ENCODE measurements around the gene CDH4.

The CDH4 gene

GRCh38 chr20:61475729-61476128, 223.7 kb downstream of the CDH4 start:
- Histone ChIP-seq H3K4me3 (ENCODE audit: low read depth, low read length) (no peak overlapping the region), H3K4me1 (ENCODE audit: control insufficient read depth, insufficient read depth, low read length) (no peaks in the 10 kb centered on the region), H3K9me3 (ENCODE audit: control insufficient read depth, insufficient read depth, low read depth, low read length) (no peaks in the 10 kb centered on the region), H3K27ac (ENCODE audit: extremely low read depth, low read depth, low read length) (no peak overlapping the region), H3K36me3 (ENCODE audit: control insufficient read depth in 2 of 2, insufficient read depth in 1 of 2, low read length in 2 of 2) (no peaks in the 10 kb centered on the region)
- TF ChIP-seq YY2 (tag by site-specific recombination; IDR thresholded peaks at IDR 0.05) (no peak), ZNF423 (tag by site-specific recombination; IDR thresholded peaks at IDR 0.05) (no peak), HOXD13 (CRISPR knock-in tag; IDR thresholded peaks at IDR 0.05; ENCODE audit: borderline replicate concordance) (no peak), ZNF837 (tag by site-specific recombination; IDR thresholded peaks at IDR 0.05) (no peak), ZNF558 (tag by site-specific recombination; IDR thresholded peaks at IDR 0.05) (no peak), ZNF311 (tag by site-specific recombination; IDR thresholded peaks at IDR 0.05; ENCODE audit: borderline replicate concordance) (no peak), ZEB2 (tag by site-specific recombination; IDR thresholded peaks at IDR 0.05) (no peak), ZNF292 (tag by site-specific recombination; IDR thresholded peaks at IDR 0.05; ENCODE audit: borderline replicate concordance, low read depth) (no peak), KLF8 (tag by site-specific recombination; IDR thresholded peaks at IDR 0.05) (no peak)
- TF ChIP-seq, protein P1, sequence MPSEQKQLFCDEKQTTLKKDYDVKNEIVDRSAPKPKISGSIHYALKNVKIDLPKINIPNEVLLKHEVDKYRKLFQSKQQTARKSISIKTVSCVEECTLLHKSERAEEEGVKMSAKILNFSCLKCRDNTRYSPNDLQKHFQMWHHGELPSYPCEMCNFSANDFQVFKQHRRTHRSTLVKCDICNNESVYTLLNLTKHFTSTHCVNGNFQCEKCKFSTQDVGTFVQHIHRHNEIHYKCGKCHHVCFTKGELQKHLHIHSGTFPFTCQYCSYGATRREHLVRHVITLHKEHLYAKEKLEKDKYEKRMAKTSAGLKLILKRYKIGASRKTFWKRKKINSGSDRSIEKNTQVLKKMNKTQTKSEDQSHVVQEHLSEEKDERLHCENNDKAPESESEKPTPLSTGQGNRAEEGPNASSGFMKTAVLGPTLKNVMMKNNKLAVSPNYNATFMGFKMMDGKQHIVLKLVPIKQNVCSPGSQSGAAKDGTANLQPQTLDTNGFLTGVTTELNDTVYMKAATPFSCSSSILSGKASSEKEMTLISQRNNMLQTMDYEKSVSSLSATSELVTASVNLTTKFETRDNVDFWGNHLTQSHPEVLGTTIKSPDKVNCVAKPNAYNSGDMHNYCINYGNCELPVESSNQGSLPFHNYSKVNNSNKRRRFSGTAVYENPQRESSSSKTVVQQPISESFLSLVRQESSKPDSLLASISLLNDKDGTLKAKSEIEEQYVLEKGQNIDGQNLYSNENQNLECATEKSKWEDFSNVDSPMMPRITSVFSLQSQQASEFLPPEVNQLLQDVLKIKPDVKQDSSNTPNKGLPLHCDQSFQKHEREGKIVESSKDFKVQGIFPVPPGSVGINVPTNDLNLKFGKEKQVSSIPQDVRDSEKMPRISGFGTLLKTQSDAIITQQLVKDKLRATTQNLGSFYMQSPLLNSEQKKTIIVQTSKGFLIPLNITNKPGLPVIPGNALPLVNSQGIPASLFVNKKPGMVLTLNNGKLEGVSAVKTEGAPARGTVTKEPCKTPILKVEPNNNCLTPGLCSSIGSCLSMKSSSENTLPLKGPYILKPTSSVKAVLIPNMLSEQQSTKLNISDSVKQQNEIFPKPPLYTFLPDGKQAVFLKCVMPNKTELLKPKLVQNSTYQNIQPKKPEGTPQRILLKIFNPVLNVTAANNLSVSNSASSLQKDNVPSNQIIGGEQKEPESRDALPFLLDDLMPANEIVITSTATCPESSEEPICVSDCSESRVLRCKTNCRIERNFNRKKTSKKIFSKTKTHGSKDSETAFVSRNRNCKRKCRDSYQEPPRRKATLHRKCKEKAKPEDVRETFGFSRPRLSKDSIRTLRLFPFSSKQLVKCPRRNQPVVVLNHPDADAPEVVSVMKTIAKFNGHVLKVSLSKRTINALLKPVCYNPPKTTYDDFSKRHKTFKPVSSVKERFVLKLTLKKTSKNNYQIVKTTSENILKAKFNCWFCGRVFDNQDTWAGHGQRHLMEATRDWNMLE (tag by site-specific recombination; conservative IDR thresholded peaks at IDR 0.05; ENCODE audit: low read depth), result no peak
- TF ChIP-seq, protein P2, sequence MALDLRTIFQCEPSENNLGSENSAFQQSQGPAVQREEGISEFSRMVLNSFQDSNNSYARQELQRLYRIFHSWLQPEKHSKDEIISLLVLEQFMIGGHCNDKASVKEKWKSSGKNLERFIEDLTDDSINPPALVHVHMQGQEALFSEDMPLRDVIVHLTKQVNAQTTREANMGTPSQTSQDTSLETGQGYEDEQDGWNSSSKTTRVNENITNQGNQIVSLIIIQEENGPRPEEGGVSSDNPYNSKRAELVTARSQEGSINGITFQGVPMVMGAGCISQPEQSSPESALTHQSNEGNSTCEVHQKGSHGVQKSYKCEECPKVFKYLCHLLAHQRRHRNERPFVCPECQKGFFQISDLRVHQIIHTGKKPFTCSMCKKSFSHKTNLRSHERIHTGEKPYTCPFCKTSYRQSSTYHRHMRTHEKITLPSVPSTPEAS (tag by site-specific recombination; IDR thresholded peaks at IDR 0.05), result no peak
- ChIA-PET CTCF (no interaction called here), POLR2A (no interaction called here)

DNA sequence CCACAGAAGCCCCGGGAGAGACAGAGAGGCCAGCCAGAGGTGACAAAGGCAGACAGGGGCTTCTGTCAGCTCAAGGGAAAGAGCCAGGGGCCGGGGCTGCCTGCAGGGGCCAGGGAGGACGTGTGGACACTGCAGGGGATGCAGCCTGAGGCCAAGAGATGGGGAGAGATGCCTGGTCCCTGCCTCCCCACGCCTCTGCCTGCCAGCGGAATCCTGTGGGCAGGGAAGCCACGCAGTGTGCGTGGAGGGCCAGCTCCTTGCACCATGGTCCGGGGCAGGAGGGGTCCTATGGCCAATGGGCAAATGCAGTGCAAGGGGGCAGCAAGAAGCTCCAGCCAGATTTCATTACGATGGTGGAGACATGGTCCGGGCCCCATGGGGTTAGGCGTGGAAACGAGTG, 224.9 kb downstream of the CDH4 start:
- H3K4me3 ChIP-seq (ENCODE audit: low read depth, low read length), result no peak overlapping the region
- H3K36me3 ChIP-seq (ENCODE audit: control insufficient read depth in 2 of 2, insufficient read depth in 1 of 2, low read length in 2 of 2), result no peaks in the 10 kb centered on the region
- H3K9me3 ChIP-seq (ENCODE audit: control insufficient read depth, insufficient read depth, low read depth, low read length), result no peaks in the 10 kb centered on the region
- CTCF ChIA-PET, result interaction anchor here (1.0 kb wide), 1 partner anchor 398 kb away, joined by 4 read pairs; no protein-coding TSS in a partner anchor
- POLR2A ChIA-PET, result no interaction called here
- H3K4me1 ChIP-seq (ENCODE audit: control insufficient read depth, insufficient read depth, low read length), result no peaks in the 10 kb centered on the region
- no peak overlapping the region for H3K27ac ChIP-seq (ENCODE audit: extremely low read depth, low read depth, low read length)
- TF ChIP-seq, protein P3, sequence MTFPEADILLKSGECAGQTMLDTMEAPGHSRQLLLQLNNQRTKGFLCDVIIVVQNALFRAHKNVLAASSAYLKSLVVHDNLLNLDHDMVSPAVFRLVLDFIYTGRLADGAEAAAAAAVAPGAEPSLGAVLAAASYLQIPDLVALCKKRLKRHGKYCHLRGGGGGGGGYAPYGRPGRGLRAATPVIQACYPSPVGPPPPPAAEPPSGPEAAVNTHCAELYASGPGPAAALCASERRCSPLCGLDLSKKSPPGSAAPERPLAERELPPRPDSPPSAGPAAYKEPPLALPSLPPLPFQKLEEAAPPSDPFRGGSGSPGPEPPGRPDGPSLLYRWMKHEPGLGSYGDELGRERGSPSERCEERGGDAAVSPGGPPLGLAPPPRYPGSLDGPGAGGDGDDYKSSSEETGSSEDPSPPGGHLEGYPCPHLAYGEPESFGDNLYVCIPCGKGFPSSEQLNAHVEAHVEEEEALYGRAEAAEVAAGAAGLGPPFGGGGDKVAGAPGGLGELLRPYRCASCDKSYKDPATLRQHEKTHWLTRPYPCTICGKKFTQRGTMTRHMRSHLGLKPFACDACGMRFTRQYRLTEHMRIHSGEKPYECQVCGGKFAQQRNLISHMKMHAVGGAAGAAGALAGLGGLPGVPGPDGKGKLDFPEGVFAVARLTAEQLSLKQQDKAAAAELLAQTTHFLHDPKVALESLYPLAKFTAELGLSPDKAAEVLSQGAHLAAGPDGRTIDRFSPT (tag by site-specific recombination; IDR thresholded peaks at IDR 0.05), result no peak
- TF ChIP-seq ZNF677 (tag by site-specific recombination; IDR thresholded peaks at IDR 0.05) (no peak), ZNF350 (tag by site-specific recombination; IDR thresholded peaks at IDR 0.05) (no peak), ZBTB1 (tag by site-specific recombination; IDR thresholded peaks at IDR 0.05) (no peak)
